GM03348 (cell line): ENCODE data around the gene GRPEL1.
A peak's percentile ranks its signal among the peaks of the same experiment; 100 is the strongest.
"Not testable (repeated sequence)": the region's sequence is repeated elsewhere in the genome, so short reads cannot be mapped to it uniquely, and the experiment has no call there.

Experiments used
- DNase-seq: peaks from one replicate; pipeline ENCODE4 v3.0.0; 2012; ENCODE audit warnings: low spot score

Gene GRPEL1

DNA sequence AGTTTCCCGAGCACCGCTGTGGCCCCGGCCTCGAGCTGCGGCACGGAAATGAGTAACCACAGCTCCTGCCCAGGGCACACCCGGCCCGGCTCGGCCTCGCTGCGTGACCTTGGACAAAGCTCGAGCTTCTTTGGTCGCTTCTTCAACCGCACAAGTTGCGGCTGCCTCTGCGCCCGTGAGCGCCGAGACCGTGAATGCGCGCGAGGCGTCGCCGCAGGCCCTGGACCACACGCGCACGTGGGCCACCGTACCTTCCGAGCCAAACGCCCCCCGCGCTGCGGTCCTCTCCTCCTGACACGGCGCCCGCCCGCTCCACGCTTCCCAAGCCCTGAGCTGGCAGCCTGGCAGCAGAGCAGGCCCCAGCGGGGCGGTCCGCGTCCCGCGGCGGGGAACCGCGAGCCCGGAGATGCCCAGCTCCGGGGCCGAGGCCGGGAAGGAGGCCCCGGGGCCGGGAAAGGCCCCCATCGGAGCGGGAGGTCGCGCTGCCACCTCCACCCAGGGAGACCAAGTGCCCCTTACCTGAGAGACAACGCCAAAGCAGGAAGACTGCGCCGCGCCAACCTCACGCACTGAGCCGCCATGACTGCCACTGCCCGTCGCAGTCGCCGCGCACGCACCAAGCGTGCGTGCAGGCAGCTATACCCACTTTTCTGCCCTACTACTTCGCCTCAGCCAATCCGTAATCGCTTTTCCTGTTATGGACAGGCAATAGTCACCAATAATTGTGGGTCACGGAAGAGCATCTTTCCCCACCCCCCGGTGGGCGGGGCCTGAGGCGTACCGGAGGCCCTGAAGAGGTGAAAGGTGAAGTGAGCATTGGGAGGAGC is at the start of gene GRPEL1:
TSS of gene GRPEL1 (minus strand) at position 613 of the 827 bp plus-strand sequence. CDS start at position 581, 32 bp downstream.
- peak; percentile 99 for DNase-seq

DNA sequence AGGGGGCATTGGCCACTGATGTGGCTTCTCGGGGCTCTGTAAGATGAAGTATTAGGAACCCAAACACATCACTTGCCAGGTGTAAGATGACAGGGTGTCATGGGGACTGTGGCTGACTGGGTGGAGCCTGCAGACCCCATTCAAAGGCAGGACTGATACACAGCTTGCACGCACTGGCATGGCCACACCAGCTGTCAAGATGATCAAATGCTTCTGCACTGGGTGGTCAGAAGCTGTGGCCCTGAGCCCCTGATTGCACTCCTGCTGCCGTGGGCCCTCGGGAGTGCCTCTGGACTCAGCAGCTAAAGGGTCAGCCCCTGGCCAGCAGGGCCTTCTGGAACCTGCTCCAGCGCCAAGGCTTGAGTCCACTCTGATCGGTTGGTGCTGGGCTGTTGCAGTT is 48.8 kb upstream of the GRPEL1 start:
- no peak for DNase-seq

DNA sequence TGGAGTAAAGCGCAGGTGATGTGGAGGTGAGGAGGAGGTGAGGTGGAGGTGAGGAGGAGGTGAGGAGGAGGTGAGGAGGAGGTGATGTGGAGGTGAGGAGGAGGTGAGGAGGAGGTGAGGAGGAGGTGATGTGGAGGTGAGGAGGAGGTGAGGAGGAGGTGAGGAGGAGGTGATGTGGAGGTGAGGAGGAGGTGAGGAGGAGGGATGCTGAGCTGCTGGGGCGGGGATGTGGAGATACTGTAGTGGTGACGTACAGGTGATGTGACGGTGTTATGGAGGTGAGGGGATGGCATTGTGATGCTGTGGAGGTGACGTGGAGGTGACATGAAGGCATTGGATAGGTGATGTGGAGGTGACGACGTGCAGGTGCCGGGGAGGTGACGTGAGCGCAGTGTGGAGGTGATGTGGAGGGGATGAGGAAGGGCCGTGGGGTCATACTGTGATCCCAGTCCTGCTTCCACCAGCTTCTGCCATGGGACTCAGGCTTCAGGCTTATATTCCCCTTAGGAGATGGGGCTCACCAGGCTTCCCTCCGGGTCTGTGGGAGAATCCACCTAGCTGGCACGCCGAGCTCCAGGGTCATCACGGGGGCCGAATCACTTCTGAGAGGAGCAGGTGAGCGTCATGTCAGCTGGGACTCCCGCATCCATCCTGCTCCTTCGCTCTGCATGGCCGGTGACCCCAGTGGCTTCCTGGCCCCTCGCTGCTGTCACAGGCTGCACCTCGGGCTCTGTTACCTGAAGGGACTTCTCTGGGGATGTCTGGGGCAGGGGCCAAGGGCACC is 47.9 kb upstream of the GRPEL1 start:
- DNase-seq = no peak

DNA sequence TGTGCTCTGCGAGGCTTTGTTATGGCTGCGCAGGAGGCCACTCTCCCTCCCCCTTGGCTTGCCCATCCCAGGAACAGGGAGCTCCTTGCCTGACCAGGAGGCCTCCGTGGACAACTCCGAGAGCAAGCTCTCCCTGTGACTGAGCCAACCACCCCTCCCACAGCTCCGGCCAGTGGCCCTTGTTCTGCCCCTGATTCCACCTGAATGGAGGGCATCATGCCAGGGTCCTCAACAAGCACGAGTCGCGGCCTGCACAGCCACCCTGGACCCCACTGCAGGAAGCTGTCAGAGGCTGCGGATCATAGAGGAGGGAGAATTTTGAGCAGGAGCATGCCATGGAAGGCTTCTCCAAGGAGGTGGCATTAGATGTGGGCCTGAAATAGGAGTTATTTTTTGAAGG is 44.8 kb upstream of the GRPEL1 start:
- no peak for DNase-seq

DNA sequence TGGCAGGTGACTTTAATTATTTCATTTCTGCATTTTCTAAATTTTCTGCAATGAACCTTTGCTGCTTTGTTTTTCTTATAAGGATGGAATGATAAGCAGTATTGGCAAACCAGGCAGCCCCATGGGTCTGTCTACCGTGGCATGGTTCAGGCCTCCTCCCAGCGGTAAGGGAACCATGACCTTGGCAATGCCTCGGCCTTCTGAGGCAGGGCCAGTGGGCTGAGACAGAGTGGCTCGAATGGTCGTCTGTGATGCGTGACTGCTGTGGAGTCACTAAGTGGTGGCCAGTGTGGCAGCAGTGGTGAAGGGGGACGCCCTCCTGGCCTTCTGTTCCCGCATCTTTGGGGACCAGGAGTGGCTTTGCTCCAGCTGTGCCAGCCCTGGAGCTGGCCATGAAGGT is 43.6 kb upstream of the GRPEL1 start:
- no peak for DNase-seq

DNA sequence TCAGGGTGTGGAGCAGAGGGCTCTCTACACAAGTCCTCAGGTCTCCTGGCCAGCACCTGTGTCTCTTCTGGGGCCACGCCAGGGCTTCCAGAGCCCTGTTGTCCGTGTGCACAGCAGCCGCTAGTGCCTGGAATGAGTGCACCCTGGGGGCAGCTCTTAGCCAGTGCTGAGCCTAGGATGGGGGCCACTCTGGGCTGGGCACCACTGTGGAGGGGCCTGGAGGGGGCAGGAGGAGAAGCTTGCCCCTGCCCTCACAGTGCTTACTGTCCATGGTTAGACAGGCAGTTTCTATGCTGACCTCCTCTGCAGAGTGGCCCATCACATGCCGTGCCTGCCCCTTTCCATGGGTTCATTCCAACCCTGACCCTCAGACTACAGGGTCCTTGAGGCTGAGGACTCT is 42.7 kb upstream of the GRPEL1 start:
- DNase-seq = no peak

DNA sequence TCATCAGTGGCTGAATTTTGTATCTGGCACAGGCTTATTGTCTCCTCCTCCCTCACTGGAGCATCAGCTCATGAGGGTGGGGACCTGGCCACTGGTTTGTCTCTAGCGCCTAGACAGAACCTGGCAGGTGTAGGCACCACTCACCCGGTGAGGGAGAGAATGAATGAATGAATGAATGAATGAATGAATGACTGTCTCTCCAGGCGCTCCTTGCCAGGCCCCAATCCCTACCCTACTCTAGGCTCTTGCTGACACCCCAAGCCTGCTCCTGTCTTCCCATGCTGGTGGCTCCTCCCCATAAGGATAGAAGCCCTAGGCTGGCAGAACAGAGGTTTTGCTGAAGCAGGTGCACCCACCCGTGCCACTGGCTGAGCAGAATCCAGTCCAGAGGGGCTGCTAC is 41.3 kb upstream of the GRPEL1 start:
- no peak for DNase-seq

DNA sequence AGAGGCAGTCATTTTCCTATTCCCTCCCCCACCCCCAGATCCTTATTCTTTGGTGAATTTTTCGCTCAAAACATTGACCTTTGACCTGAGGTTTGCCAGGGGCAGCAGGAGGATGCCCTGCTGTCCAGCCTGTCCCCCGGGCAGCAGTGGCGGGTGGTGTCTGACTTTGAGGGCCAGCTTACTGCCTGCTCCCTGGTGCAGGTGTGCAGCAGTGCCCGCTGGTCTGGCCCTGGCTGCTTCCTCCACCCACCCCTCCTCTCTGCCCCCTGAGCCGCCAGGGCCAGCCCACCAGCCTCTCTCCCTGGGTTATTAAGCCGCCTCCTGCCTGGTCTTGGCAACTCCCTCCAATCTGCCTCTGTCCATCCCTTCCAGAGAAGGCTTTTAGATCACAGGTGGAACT is 40.8 kb upstream of the GRPEL1 start:
- no peak for DNase-seq

DNA sequence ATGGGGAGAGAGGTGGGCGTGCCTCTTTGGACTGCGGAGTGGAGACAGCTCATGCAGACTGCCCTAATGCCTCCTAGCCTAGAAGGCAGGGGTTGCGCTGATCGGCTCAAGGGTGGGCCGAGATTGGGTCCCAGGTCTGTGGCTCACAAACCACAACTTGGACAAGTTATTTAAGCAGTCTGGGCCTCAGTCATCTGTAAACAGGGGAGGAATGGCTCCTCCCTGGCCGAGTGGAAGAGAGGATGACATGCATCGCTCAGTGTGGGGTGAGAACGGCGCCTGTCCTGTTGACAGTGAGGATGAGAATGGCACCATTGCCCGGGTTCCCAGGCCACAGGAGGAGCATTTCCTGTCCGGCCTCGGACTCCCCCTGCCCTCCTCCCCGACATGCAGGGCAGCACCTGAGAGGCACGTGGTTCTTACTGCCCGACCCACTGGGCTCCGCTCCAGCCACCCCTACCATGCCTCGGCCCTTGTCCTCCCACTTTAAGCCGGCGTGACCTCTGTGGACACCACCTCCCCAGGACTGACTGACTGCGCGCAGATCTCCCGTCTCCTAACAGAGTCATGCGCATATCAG is 40.3 kb upstream of the GRPEL1 start:
- DNase-seq = no peak

DNA sequence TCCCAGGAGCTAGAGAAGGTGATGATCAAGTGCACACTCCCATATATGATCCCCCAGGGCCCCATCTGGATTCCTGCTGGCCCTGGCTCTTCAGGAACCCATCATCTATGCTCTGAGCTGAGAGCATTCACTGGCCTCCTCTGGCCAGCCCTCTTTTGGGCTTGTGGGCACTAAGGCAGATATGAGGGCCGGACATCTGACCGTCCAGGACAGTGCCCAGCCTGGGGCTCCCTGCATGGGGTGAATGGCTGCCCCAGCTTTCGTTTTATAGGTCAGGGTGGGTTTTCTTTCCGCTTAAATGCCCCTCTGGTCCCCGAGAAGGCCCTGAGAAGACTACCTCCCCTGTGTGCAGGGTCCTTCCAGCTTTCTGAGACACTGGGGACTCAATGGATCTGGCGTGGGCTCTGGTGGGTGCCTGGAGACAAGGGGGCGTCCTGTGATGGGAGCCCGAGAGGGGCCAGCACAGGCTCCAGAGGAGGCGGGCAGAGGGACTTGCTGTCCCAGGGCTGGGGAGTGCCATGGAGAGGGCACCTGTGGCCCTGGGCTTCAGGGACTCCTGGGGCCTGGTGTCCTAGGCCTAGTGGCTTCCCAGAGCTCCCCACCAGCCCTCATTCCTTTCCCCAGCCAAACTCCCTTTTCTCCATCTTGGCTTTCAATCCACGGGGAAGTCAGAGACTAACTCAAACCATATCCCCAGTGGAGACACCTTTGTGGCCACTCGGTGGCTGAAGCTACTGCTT is 39.5 kb upstream of the GRPEL1 start:
- DNase-seq = no peak

DNA sequence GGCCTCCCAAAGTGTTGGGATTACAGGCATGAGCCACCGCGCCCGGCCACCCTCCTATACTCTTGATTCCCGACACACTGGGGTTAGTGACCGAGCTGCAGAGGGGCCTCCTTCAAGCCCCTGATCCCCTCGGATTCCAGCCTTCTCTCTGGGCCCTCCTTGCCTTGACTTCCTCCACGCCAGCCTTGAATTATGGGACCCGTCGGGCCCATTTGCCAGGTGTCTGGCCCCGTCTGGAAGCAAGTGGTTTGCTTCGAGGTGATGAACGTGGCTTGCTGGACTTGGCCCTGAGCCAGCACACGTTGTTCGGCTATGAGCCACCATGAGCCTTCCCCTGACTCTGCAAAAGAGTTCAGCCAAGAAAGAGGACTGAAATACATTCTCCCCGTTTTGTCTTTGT is 37.4 kb upstream of the GRPEL1 start:
- DNase-seq = no peak

DNA sequence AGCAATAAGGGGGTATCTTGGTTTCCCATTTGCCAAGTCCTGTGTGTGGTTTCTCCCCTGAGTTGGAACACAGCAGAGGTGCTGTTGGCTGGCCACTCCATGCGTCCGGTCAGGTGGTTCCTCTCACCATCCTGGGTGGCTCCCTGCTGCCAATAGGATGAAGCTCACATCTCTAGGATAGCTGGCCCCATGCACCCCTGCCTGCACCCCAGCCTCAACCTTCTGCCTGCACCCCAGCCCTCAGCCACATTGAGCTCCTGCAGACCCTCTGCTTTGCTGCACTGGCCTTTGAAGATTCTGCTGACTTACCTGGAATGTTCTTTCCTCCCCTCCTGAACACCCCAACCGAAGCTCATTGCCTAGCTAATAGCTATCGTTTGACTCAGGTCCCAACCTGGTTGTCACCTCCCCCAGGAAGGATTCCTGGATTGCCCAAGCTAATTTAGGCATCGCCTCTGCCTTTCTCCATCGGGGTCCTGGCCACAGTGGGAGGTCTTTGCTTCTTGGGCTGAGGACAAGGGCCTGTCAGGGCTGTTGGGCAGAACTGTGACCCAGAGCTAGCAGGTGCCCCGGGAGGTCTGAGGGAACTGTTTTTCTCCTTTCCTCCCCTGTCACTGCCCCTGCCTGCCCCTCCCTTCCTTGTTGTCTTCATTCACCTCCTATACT is 36.6 kb upstream of the GRPEL1 start:
- DNase-seq = no peak

DNA sequence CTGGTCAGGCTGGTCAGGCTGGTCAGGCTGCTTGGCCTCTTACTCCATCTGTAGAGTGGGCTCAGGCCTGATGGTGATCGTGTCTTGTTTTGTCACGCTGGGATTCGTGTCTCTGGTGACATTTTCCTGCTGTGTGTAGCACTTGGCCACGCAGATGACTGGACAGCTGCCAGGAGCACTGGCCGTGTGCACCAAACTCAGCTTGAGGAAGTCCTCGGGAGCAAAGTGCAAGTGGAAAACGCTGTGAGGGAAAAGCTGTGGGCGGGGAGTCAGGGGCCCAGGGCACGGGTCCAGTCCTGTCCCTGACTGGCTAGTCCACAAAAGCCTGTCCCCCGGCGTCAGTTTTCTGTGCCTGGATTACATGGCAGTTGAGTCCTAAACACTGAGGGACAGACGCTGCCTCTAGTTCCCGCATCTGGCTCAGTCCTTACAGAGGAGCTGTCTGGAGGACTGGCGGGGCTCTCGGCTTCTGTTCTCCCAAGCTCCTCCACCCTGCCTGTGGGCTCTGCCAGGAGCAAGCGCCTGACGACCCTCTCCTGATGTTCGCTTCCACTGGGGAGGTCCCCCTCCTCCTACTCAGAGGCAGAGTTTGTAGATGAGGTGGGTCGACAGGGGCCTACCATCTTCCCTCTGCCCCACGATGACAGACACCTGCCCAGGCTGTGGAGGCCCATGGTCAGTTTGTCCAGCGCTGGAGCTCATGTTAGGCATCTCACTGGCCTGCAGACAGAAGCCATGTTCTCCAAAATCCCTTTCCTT is 35.9 kb upstream of the GRPEL1 start:
- DNase-seq = no peak

DNA sequence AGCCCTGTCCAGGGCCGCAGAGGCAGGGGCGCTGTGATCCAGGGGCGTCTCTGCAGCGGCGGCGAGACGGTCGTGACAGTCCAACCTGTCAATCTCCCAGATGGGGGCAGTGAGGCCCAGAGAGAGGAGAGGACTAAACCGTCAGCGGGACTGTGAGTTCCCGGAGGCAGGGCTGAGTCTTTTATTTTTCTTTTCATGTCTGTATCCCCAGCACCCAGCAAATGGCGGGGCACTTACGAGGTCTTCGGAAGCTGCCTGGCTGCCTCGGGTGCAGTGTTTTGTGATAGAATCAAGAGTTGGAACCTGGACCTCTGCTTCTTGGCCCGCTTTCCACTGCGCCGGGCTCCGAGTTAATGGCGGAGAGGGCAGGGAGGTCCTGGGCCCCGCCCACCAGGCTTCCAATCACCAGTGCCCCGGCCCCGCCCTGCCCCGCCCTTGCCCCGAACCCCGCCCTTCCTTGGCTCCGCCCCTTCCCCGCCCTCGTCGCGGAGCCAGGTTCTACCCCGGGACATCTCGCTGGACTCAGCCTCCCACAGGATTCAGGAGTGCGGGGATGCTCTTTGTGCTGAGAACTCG is 35.3 kb upstream of the GRPEL1 start:
- peak; percentile 99 for DNase-seq

DNA sequence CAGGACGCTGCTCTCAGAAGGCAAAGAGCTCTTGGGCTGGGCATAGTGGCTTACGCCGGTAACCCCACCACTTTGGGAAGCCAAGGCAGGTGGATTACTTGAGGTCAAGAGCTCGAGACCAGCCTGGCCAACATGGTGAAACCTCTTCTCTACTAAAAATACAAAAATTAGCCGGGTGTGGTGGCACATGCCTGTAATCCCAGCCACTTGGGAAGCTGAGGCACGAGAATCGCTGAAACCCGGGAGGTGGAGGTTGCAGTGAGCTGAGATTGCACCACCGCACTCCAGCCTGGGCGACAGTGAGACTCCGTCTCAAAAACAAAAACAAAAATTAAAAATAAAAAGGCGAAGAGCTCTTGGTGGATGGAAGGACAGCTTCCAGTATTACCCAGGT is 34.6 kb upstream of the GRPEL1 start:
- not testable (repeated sequence) for DNase-seq

DNA sequence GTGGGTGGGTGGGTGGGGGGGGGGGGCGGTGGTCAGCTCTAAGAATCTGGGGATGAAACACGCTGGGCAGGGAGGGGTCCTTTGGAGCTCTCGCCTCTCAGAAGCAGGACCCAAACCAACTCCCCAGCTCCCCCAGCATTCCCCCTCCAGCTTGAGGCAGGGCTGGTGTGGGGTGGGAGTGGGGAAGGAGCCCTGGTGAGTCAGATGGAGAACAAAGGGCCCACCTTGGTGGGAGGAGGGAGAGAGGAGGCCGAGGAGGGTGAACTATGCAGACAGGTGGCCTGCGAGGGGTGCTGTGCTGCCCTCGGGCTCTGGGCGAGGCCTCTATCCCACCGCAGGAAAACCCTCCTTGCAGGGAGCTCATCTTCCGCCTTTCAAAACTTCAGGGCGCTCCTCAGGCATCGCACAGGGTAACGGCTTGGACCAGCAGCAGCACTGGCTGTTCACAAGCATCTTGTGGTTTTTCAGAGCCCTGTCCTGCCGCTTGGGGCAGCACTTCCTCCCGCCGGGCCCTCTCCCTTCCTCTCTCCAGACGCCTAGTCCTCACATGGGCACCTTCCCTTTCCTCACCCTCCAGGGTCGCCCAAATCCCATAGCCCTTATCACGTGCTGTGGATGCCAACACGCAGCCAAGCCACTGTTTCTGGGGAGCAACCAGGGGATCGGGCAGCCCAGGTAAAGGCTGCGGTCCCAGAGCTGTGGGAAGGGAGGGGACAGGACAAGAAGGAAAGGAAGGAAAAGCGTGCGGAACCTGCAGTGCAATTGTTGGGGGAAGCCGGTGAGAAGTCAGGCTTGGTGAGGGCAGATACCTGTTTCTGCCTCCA is 34.0 kb upstream of the GRPEL1 start:
- DNase-seq = peak; percentile 92

DNA sequence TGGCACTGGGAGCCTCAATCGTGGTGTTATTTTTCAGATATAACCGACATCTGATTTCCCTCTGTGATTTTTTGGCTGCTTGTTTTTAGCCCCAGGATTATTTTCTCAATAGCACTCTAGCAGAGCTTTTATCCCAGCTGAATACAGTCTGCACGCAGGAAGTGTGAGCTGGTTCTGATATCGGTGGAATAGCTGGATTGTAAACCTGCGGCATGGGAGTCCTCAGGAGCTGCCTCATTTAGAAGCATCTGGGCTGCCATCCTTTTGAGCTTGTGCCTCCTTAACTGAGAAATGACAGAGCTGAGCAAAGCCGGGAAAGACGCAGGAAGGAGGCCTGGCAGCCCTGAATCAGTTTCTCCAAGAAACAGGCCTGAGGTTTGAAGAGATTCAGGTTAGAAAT is 28.4 kb upstream of the GRPEL1 start:
- DNase-seq = no peak

DNA sequence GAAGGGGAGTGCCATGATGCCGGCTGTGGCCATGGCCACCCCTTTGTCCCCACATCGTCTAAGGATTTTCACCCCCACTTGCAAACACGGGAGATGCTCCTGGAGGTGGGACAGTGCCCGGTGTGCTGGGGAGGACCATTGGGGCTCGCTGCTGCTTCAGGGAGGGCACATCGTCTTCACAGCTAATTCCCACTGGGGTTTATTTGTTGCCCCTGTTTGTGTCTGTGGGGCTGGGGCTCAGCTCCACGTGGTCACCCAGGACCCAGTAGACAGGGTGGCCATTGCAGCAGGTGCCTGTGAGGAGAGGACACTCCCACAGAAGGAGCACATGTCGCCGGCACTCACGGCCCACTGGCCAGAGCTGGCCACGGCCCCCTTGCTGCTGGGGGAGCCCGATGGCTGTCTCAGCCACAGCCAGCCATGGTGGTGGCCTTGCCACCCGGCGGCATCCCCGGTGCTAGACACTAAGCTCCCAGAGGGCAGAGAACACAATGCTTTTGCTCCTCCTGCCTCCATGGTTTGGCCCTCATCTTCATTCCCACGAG is 27.8 kb upstream of the GRPEL1 start:
- DNase-seq = no peak

DNA sequence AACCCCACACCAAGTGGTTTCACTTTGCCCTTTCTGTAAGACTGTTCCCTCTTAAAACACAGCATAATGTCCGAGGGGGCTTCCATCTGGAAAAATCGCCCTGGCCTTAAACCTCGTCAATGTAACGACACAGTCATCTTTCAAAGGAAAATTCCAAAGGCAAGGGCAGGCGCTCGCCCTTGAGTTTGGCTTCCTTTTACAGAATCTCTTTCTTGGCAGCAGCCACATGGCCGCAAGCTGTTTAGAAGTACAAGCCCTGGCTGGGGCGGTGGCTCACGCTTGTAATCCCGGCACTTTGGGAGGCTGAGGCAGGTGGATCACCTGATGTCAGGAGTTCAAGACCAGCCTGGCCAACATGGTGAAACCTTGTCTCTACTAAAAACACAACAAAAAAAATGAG is 27.1 kb upstream of the GRPEL1 start:
- no peak for DNase-seq

DNA sequence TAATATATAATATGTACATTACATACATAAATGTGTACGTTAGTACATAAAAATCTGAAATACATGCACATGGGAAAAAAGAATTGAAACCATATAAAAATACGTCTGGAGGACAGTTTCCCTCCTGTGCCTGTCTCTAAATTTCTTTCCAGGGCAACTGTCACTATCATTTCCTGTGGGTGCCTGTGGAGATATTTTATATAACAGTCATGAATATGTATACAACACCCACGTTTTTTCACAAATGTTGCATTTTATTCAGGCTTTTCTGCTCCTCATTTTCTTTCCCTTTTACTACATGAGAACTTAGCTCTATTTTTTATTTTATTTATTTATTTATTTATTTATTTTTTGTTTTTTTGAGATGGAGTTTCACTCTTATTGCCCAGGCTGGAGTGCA is 24.2 kb upstream of the GRPEL1 start:
- no peak for DNase-seq
